Activated T-helper 1 cell treated with anti-CD3 and anti-CD28 coated beads, Interleukin-2, amount 50 U/mL, for 16 hours (primary cell): ENCODE results near the gene MAEL.

ENCODE experiments used
- DNase-seq, 2 donors: peaks; one replicate each; pipeline ENCODE4 v3.0.0-alpha.2; 2020; ENCODE audit warnings: low read depth in 1 of 2, low spot score in 1 of 2

MAEL gene

DNA sequence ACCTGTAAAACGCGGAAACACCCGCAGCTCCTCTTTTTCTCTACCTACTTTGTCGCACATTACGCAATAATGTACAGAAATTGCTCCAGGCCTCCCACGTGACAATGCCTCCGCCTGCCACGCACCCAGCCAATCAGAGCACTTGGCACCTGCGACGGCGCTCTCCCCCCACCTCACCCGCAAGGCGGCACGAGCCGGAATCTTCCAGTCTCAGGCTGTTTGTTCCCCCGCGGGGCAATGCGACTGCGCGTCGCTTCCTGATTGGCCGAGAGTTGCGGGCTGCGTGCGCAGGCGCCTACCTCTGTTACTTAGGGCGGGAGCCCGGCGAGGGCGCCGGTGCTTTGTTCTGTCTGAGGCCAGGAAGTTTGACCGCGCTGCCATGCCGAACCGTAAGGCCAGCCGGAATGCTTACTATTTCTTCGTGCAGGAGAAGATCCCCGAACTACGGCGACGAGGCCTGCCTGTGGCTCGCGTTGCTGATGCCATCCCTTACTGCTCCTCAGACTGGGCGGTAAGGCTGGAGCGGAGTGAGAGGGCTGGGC lies at the start of gene MAEL:
Gene MAEL, plus strand, starts transcription at position 307 of the 542 bp plus-strand sequence. Its CDS starts 73 bp downstream, at position 380.
- no peak for DNase-seq

DNA sequence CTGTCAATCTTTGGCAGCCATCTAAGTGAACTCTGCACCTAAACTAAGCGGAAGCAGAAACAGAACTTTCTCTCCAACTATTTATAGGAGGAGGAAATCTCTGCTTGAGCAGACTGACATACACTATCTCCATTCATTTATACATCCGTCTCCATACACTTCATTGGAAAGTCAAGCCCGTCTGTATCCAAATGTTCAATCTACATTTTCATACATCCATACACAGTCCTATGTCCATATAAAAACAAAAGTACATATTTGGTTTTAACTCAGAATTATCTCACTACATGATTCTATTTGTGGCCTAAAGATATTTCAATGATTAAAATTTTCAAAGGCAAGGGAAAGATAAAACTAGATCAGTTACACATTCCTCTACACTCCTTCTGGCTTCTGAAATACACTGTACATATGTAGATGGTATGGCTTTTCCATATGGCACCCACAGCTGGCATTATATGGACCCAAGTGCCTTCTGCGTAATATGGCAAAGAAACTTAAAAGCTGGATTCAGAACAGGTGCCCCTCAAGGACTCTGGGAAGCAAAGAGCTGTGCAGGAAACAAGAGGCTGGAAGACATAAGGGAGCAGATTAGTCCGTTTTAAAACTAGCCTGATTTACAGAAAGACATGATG lies 49.2 kb upstream of the MAEL start:
- no peak for DNase-seq

DNA sequence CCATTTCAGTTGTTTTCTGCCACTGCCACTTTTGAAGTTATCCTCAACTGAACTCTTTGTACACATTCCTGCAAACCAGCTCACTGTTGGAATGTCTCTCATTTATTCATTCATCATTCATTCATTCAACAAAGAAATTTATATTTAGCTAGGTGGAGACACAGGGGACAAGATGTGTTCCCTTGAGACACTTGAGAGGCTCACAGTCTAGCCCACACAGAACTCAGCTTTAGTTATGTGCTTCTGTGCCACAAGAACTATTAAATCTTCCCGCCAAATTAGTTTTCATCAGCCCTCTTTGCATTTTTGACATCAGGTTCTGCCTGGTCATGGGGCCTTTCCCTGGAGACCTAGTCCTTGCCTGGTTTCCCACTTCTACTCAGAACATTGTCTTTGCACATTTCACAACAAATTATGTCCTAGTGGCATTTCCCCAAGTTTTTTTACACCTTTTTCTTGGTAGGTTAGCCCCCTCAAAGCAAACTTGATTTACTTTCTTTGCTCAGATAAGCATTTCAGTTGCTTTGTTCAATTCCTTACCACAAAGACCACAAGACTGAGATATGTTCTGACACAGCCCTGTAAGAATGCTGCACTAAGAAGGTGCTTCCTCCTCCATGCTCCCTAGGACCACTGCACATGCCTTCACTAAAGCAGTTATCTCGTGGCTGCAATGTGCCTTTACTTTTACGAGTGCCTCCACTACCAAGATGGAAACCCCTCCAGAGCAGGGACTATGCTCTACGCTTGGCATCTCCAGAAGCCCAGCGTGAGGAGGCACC lies 44.7 kb upstream of the MAEL start:
- no peak for DNase-seq

DNA sequence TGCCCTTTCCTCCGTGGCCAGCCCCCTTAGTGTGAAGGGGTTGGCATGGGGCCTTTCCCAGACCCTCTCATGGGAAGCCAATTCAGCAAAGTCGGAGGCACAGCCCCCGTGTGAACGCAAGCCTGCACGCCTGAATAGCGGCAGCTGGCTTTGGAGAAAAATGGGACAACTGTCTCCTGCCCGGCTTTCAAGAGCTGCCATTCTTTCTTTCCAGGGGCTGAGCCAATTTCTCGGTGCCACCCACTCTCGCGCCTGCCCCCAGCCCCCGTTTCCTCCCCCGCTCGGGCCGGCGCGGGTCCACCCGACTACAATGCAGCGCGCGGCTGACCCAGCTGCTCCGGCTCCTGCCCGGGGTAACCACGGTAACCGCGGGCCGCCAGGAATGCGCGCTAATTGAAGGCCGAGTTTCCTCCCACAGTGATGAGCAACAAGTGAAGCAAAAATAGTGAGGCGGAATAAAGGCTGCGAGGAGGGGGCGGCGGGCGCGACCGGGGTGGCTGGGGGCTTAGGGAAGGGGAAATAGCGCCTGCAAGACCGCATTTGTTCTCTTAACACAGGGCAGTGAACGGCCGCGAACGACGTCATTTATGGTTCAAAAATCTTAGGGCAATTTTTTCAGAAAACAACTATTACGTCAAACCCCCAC lies 41.6 kb upstream of the MAEL start:
- DNase-seq, result no peak

DNA sequence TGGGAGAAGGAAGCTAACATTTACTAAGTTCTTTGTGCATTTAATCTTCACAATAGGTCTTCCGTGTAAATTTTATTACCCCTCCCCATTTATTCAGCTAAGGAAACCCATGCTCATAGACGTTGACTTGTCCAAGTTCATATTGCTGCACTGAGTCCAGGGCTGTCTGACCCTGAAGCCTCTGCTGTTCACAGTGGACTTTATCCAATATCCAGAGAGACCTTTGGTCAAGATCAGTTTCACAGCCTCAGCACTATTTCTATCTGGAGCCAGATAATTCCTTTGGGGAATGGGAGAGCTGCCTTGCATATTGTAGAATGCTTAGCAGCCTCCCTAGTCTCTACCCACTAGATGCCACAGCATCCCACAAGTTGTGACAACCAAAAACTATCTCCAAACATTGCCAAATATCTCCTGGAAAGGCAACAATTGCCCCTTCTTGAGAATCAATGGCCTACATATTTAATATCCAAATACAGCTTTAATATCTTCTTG lies 40.2 kb upstream of the MAEL start:
- no peak for DNase-seq

DNA sequence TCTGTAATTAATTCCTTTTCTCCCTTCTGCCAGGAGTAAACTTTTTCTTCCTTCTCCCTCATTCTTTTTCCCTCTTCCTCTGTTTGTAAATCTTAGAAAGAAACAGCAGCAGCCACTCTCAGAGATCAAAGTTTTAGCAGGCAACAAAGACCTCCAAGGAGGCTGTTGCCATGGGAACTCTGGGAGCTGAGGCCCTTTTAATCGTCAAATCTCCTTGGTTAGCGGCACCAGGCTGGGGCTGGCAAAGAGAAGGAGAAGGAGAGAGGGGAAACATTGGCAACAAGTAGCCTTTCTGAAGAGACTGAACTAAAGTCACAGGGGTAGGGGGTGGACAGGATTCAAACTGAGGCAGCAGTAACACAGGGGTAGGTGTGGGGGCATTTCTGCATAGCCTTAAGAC lies 38.9 kb upstream of the MAEL start:
- no peak for DNase-seq

DNA sequence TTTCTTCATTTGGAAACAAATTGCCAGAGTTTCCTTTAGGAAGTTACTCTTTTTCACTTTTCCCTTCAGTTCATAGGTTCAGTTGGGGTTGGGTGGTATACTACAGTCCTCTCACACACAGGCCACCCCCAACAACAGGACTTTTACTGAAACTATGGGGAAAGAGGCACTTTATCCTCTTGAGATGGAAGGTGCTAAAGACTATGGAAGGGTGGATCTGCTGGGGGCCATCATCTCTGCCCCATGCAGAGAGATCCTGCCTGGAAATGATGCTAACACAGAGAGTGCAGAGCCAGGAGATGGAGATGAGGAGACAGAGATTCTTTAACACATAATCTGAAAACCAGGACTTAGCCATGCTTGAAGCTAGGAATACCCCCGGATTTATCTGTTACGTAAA lies 38.0 kb upstream of the MAEL start:
- DNase-seq, result no peak

DNA sequence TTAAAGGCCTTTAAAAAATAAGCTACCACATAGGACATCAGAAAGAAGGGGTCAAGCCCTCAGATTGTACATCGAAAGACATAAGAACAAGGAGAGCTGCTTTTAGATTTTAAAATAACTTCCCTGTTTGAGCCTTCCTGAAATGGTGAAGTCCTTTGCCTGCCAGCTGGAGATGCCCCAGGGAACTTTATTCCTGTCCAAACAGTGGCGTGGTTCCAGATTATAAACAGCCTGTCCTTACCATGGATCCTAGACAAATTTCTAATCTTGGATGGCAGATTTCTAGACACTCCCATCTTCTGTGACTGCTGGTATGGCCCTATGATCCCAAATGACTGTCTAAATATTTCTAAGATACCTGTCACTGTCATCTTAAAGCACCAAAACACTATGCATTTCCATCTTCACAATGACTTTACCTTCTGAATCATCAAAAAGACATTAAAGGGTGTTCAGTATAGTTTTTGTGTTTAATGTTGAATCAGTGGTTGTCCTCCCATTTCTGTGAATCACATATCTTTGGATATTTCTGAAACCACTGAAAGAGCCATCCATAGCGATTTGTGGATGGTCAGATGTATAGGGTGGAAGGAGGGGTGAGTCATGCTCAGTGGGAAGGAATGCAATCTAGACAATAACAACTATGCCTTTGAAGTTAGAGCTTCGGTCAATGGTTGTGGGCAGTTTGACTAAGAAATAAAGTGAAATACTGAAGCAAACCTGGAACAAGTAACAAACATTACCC lies 36.9 kb upstream of the MAEL start:
- DNase-seq, result no peak

DNA sequence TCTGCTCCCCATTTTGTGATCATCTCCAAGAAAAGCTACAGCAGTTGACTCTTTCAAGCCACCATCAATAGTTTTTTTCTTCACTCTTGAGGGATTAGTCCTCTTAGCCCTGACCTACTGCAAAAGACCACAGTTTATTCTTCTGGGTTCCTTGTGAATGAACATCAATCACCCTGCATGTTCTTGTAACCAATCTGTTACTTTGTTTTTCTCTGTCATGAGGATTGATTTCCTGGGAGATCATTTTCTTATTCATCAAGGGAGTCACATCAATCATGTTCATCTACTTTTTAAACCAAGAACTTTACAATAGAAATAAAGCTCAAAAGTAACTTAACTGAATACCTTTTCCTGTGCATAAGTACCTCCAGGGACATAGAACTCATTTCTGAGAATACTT lies 35.6 kb upstream of the MAEL start:
- no peak for DNase-seq

DNA sequence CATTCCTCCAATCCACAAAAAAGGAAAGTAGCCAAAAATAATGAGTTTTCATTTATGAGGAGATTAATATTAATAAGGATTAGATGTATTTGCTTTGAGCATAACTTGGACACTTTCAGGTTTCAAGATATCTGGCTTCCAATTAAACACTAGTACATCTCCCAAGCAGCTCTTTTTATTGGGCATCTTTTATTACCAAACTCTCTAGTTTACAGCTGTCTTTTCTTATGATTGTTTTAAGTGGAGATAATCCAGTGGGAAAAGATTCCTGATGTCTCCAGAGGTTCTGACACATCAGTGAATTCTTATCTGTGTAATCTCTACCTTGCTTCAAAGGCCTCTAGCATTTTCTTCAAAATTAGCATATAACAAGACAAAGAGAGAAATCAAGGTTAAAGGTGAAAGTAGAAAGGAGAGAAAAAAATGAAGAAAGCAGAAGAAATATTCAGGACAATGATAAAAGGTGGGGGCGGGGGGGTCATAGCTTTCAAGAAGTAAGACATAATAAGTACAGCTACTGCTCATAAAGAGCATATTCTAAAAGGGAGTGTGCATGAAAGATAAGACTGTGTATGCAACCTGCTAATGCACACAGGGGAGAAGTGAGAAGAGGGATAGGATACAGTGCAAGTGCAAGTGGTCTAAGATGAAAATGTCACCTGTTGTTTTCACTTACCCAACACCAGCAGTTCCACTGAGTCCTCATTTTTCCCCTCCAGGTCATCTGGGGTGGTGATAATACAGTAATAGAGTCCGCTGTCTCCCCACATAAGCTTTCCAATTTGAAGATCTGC lies 32.8 kb upstream of the MAEL start:
- no peak for DNase-seq

DNA sequence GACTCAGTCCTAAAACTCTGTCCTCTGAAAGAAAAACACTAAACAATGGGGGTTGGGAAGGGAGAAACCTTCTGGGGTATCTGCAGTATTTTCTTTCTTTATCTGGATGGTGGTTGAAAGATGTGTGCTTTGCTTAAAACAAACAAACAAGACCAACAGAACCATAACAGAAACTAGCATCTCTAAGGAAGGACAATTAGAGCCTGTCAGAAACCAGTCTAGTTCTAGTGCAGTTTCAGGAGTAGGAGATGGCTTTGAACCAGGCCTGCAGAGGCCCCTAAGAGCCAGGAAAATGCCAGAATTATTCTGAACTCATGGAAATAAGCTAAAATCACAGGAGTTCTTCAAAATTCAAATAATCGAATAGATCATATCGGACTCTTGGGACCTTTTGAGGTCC lies 32.2 kb upstream of the MAEL start:
- DNase-seq, result no peak

DNA sequence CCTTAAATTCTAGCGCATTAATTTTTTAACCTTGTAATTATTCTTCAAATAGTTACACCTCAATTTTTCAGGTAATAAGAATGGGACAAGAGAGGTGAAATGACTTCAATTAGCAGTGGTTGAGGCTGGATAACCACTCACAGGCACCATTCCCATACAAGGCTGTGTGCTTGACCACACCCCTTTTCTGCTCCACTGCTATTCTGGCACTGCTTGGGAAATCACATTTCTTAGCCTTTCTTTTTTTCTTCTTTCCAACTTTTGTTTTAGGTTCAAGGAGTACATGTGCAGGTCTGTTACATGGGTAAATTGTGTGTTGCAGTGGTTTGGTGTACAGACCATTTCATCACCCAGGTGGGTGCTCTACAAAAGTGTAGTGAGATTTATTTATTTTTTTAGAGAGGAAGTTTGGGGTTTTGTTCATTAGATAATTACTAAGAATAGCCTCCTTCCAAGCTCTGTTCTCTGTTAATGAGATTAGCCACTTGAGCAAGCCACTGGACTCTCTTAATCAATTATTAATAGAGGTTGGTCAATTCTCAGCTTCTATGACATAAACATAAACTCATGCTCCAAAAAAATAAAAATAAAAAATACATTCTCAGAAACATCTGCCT lies 28.1 kb upstream of the MAEL start:
- no peak for DNase-seq

DNA sequence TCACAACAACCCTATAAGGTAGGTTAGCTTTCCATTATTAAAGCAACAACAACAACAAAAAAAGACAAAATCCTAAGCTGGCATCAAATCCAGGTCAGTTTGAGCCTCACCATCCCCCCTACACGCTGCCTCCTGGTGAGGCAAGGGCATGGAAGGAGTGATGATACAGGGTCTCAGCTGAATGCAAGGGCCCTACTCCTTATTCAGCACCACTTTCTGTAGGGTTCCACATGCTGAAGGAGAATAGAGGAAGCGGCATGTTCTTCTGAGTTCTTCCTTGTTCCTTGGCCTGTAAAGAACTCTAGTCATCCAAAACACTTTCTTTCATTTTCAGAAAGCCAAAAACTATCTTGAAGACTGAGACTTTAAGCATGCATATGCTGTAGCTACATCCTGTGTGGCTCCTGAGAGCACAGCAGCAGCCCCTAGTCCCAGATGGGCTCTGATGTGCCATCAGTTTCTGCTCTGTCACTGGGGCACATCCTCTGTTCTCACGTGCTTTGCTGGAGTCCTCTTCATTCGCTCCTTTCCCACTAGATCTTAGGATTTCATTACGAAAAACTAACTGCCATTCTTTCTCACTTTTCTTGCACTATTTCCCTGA lies 19.9 kb upstream of the MAEL start:
- DNase-seq, result no peak

DNA sequence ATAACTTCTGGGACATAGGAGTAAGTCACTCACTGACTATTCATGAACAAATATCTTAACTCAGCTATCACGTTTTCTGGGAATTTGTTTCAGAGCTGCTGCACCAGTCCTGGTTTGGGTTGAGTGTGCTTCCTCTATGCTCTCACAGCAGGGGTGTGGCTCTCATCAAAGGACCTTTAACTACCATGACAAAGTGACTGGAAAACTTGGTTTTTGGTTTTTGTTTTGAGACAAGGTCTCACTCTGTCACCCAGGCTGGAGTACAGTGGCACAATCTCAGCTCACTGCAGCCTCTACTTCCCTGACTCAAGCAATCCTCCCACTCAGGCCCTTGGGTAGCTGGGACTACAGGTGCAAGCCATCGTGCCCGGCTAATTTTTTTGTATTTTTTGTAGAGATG lies 17.8 kb upstream of the MAEL start:
- DNase-seq, result no peak

DNA sequence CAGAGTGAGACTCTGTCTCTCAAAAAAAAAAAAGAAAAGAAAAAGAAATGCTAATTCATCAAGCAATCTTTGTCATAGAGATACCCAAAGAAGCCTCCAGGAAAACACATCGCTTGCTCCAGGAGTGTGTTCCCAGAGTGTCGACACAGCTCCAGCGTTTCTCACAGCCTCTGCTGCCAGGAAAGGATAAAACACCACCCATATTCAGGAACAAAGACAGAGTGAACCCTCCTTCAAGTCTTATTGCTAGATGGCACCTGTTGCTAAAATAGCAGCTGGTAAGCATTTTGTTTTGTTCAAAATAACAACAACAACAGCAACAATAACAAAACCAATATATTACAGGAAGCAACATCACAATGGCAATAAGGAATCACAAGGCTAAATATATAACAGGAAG lies 16.9 kb upstream of the MAEL start:
- DNase-seq, result no peak

DNA sequence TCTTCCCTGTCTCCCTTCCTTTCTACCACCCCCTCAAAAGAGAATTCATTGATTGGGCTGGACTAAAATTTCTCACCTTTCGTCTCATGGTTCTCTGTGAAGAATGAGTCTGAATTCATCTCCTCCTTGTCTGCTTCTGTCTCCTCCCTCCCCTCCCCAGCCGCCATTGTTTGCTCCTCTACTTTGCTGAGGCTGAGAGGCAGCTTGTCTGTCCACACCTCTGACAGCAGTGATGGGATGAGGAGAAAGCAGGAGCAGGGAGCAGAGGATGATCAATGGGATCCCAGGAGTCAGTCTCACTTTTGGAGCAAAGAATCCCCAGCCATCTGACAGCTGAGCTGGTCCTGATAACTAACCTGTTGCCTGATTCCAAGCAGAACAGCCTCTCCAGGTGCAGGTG lies 16.3 kb upstream of the MAEL start:
- no peak for DNase-seq

DNA sequence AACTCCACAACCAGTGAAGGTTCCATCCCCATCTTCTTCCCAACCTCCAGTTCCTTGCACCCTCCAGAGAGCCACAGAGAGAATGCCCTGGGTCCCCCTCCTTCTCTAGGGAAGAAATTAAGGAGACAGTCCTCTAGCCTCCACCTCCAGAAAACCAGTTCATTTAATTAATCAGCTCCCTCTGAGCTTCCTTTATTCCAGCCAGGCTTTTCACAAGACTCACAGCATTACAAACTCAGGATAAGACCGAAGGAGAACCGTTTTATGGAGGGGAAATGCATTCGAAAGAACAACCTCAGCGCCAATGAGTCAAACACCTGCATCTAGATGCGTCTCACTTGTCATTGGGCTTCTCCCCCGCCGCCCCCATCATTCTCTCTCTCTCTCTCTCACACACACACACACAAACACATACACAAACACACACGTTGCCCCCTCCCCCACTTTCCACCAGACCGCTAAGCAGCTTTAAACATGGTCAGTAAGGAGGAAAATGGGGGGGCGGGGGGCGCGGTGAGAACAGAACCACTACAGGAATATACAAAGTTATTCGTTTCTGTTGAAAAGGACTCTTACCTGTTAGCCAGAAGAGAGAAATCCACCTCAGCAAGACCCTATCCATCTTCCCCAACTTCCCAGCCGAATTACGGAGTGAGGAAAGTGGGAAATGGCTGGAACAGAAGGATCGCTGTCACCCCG lies 14.3 kb upstream of the MAEL start:
- peak in 1 of 2 donors; percentile 21 for DNase-seq

DNA sequence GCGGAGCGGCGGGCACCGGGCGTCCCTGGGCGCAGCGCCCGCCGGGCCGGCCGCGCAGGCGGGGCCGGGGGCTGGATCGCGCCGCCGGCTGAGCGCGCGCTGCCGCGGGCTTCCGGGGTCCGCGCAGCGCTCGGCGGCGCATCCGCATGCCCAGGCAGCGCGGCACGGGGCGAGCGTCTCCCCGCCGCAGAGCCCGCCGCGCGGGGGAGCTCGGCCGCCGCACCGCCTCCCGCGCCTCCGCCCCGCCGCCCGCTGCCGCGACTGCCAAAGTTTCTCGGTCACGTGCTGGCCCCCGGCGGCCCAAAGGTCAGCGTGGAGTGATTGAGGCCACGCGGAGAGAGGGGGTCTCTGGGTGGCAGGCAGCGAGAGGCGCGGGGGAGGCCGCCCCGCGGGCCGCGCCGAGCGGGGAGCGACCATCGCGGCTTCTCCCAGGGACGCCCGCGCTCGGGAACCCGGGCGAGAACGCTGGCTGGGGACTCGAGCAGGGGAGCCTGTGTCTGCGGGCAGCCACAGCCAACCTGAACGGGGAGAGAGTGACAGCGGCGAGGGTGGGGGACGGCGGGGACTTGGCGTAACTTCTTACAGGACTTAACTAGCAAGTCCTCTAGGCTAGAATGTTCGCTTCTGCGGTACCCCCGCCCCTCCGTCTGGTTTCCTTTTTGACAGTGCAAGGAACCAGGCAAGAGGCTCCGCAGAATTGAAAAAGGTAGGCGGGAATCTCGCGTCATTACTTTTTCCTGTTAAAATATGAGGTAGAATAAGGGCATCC lies 13.5 kb upstream of the MAEL start, which contains the start of gene ILDR2:
Gene ILDR2, minus strand, starts transcription at position 180 of the 769 bp plus-strand sequence. CDS start 272 bp downstream, outside the sequence.
- peak; percentile 18 to 35 for DNase-seq
